Keratinocyte (primary cell): ENCODE data around the gene PEX1. TPM values are rescaled to one million over a fixed set of nuclear protein-coding genes. Genes with fewer than 3 reads are reported as not detected.

ENCODE experiments used
- DNase-seq: peaks from one replicate; pipeline ENCODE4 v3.0.0-alpha.2; 2011; ENCODE audit warnings: low read depth, missing footprints, low spot score
- FAIRE-seq: peaks from 2 replicates; lab custom pipeline; 2011; peaks lifted over from hg19 to GRCh38; lab: Jason Lieb, UNC
- H2AFZ ChIP-seq: 2 replicates; pipeline ENCODE4 v1.6.0; 2012; ENCODE audit warnings: low read length, control low read depth, inconsistent platforms; ENCODE audit not compliant: control insufficient read depth
- H3K27ac ChIP-seq: 2 replicates; pipeline ENCODE4 v1.5.1; 2011; ENCODE audit warnings: low read length; ENCODE audit not compliant: control insufficient read depth, insufficient read depth
- H3K27me3 ChIP-seq: 3 replicates; pipeline ENCODE4 v1.6.0; 2011; ENCODE audit warnings: low read length; ENCODE audit not compliant: control insufficient read depth, insufficient read depth; ENCODE audit errors: extremely low read depth
- H3K36me3 ChIP-seq, 2 experiments: 2 replicates in 1 of 2; 3 replicates in 1 of 2; pipeline ENCODE4 v1.5.1; 2011; ENCODE audit warnings: low read length in 2 of 2, mild to moderate bottlenecking in 1 of 2; ENCODE audit not compliant: control insufficient read depth in 2 of 2, insufficient read depth in 2 of 2; ENCODE audit errors: extremely low read depth in 1 of 2
- H3K4me1 ChIP-seq: 3 replicates; pipeline ENCODE4 v1.5.1; 2011; ENCODE audit warnings: low read length; ENCODE audit not compliant: control insufficient read depth, insufficient read depth; ENCODE audit errors: extremely low read depth
- H3K4me2 ChIP-seq: 3 replicates; pipeline ENCODE4 v1.6.0; 2011; ENCODE audit warnings: low read depth, low read length; ENCODE audit not compliant: control insufficient read depth, insufficient read depth; ENCODE audit errors: extremely low read depth
- H3K4me3 ChIP-seq, 3 experiments: fragments of 200-600 bp in 1 of 3; sonication (generic) in 1 of 3; 2 replicates in 2 of 3; 3 replicates in 1 of 3; pipeline ENCODE4 v1.5.1; 2011 to 2016; ENCODE audit warnings: low read length in 3 of 3, mild to moderate bottlenecking in 3 of 3, control low read depth in 2 of 3, inconsistent platforms in 1 of 3, low read depth in 1 of 3, mixed read lengths in 1 of 3, mixed run types in 1 of 3, moderate library complexity in 1 of 3; ENCODE audit not compliant: control insufficient read depth in 2 of 3, insufficient read depth in 2 of 3; ENCODE audit errors: extremely low read depth in 1 of 3
- H3K79me2 ChIP-seq: 2 replicates; pipeline ENCODE4 v1.6.0; 2012; ENCODE audit warnings: low read length; ENCODE audit not compliant: control insufficient read depth, insufficient read depth
- H3K9ac ChIP-seq: 3 replicates; pipeline ENCODE4 v1.6.0; 2011; ENCODE audit warnings: low read length; ENCODE audit not compliant: control insufficient read depth, insufficient read depth; ENCODE audit errors: extremely low read depth
- H3K9me1 ChIP-seq: 3 replicates; pipeline ENCODE4 v1.6.0; 2011; ENCODE audit warnings: low read length; ENCODE audit not compliant: control insufficient read depth, insufficient read depth; ENCODE audit errors: extremely low read depth
- H3K9me3 ChIP-seq: 2 replicates; pipeline ENCODE4 v1.5.1; 2012; ENCODE audit warnings: low read depth, low read length; ENCODE audit not compliant: control insufficient read depth
- H4K20me1 ChIP-seq: 3 replicates; pipeline ENCODE4 v1.6.0; 2011; ENCODE audit warnings: low read length; ENCODE audit not compliant: control insufficient read depth, insufficient read depth; ENCODE audit errors: extremely low read depth
- CTCF ChIP-seq, 3 experiments: IDR thresholded peaks in 1 of 3; conservative IDR thresholded peaks in 1 of 3; optimal IDR thresholded peaks in 1 of 3; 2 replicates in 2 of 3; 3 replicates in 1 of 3; pipeline versions ENCODE3 to v1.5.1; 2011; ENCODE audit warnings: low read length in 3 of 3, mild to moderate bottlenecking in 3 of 3, moderate library complexity in 2 of 3, control low read depth in 1 of 3, inconsistent platforms in 1 of 3; ENCODE audit not compliant: insufficient read depth in 2 of 3; ENCODE audit errors: extremely low read depth in 1 of 3
- EZH2 ChIP-seq: IDR thresholded peaks from one replicate; pipeline ENCODE4 v1.6.1; 2012; ENCODE audit warnings: inconsistent platforms, mild to moderate bottlenecking, low read length, moderate library complexity
- dilution Hi-C: fragments of 300-500 bp; cut with MboI; formaldehyde crosslinking; loops from one replicate; pipeline ENCODE4 v1.7.0; 2020; ENCODE audit warnings: low sequenced_read_pairs; ENCODE audit not compliant: extremely low pct_ligation_motif_present
- polyA plus RNA-seq, 5 experiments: library from polyadenylated mRNA; depleted of rRNA in 3 of 5; stranded (reverse) in 3 of 5; stranded (forward) in 1 of 5; unstranded in 1 of 5; fragments of >200 nt; gene quantifications; 1 replicate in 1 of 5; 2 replicates in 3 of 5; 3 replicates in 1 of 5; pipeline versions ENCODE4 v1.2.1 to v1.2.3, GENCODE V29; 2011 to 2012; ENCODE audit warnings: missing spikeins in 2 of 5, low read depth in 1 of 5, low replicate concordance in 1 of 5

PEX1 gene
- polyA plus RNA-seq, 1 donor (not counting 4 experiments of a cell fraction or from before 2014, with no cell fraction given), result 17.4 TPM

DNA sequence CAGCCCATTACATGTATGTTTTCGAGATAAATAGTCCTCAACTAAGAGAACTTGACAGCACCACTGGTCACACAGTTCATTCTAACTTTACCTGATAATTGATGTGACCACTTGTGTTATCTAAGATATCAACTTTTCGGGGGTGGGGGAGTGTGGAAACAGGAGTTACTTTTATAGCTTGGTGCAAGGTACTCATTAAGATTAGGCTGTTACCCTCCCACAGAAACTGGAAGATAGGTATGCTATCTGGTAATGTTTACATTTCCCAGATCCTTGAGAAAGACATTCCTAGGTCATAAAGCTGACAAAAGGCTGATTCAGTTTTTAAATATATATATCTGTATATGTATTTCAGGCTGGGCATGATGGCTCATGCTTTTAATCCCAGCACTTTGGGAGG is 61.6 kb downstream of the PEX1 start:
- FAIRE-seq (no peak), DNase-seq (no peak)
- Histone ChIP-seq H3K79me2 (no peaks in the 10 kb centered on the region), H3K9me1 (no peaks in the 10 kb centered on the region), H3K4me3 (no peak overlapping the region), H3K4me2 (no peak overlapping the region), H3K27me3 (no peaks in the 10 kb centered on the region), H3K4me1 (peaks cover 8% of the 10 kb centered on the region), H3K9me3 (no peaks in the 10 kb centered on the region), H3K9ac (no peak overlapping the region), H3K27ac (no peak overlapping the region), H2AFZ (no peak overlapping the region), H3K36me3 (no peaks in the 10 kb centered on the region), H4K20me1 (no peaks in the 10 kb centered on the region)
- TF ChIP-seq CTCF (optimal IDR thresholded peaks at IDR 0.05 in 1 of 3, IDR thresholded peaks at IDR 0.05 in 1 of 3, conservative IDR thresholded peaks at IDR 0.05 in 1 of 3; ENCODE audit: extremely low read depth in 1 of 3, insufficient read depth in 2 of 3, low read length in 3 of 3), result no peak
- no peak for TF ChIP-seq EZH2
- dilution Hi-C loops, result no loop called here

- H3K36me3 ChIP-seq, result no peaks in the 10 kb centered on the region
- H3K4me1 ChIP-seq, result peaks cover 13% of the 10 kb centered on the region
- H3K9me3 ChIP-seq, result no peaks in the 10 kb centered on the region
- H3K27ac ChIP-seq, result no peak overlapping the region
- FAIRE-seq (no peak), DNase-seq (no peak)
- H2AFZ ChIP-seq, result peak overlapping the region; percentile 11
- H3K9ac ChIP-seq, result no peak overlapping the region
- dilution Hi-C loops, result no loop called here
- H3K4me2 ChIP-seq, result peak overlapping the region; percentile 45
- H3K27me3 ChIP-seq, result no peaks in the 10 kb centered on the region
- no peak for TF ChIP-seq EZH2
- no peak for TF ChIP-seq CTCF (optimal IDR thresholded peaks at IDR 0.05 in 1 of 3, IDR thresholded peaks at IDR 0.05 in 1 of 3, conservative IDR thresholded peaks at IDR 0.05 in 1 of 3; ENCODE audit: extremely low read depth in 1 of 3, insufficient read depth in 2 of 3, low read length in 3 of 3)
- H3K4me3 ChIP-seq, result no peak overlapping the region
- no peaks in the 10 kb centered on the region for H3K79me2 ChIP-seq
- no peaks in the 10 kb centered on the region for H4K20me1 ChIP-seq
- no peaks in the 10 kb centered on the region for H3K9me1 ChIP-seq
These were observed 63.8 kb downstream of the PEX1 start for GRCh38 chr7:92464515-92464914.
